GM13977 (cell line): ENCODE results near the gene TMEM53.

Source experiments
- DNase-seq: peaks from one replicate; pipeline ENCODE4 v3.0.0; 2012; ENCODE audit warnings: low spot score
- CTCF ChIP-seq: IDR thresholded peaks from 2 replicates; pipeline ENCODE4 v1.5.1; 2012; ENCODE audit warnings: mild to moderate bottlenecking, control low read depth; ENCODE audit not compliant: insufficient read depth; ENCODE audit errors: extremely low read depth, missing control alignments
- in situ Hi-C: fragments of 300-500 bp; cut with MboI; formaldehyde crosslinking; loops from one replicate; pipeline ENCODE4 v1.12.0; 2022; ENCODE audit warnings: low sequenced_read_pairs, low pct_unique_long_range_greater_than_20kb, mixed read lengths, inconsistent platforms; ENCODE audit not compliant: unreplicated experiment

Gene TMEM53

GRCh38 chr1:44649788-44650158 is 24.5 kb downstream of the TMEM53 start:
- no peak for DNase-seq
- TF ChIP-seq CTCF, result no peak
- in situ Hi-C loops, result no loop called here

GRCh38 chr1:44648529-44649250 is 25.6 kb downstream of the TMEM53 start:
- in situ Hi-C loops, result no loop called here
- no peak for TF ChIP-seq CTCF
- no peak for DNase-seq

GRCh38 chr1:44647896-44648295 is 26.4 kb downstream of the TMEM53 start:
- no peak for DNase-seq
- TF ChIP-seq CTCF, result no peak
- in situ Hi-C loops, result no loop called here

GRCh38 chr1:44646261-44647110 is 27.8 kb downstream of the TMEM53 start:
- TF ChIP-seq CTCF, result no peak
- DNase-seq, result no peak
- in situ Hi-C loops, result no loop called here

GRCh38 chr1:44645476-44646244 is 28.6 kb downstream of the TMEM53 start:
- in situ Hi-C loops, result no loop called here
- no peak for DNase-seq
- TF ChIP-seq CTCF, result no peak

GRCh38 chr1:44644806-44645205 is 29.5 kb downstream of the TMEM53 start:
- TF ChIP-seq CTCF, result no peak
- in situ Hi-C loops, result no loop called here
- no peak for DNase-seq
